GM21447 (cell line): ENCODE results near the gene RDH5.

Experiments used
- ATAC-seq: cut with Tn5 transposase; IDR thresholded peaks from one replicate; pipeline ENCODE4 v1.9.1; 2021; ENCODE audit not compliant: unreplicated experiment

The RDH5 gene

DNA sequence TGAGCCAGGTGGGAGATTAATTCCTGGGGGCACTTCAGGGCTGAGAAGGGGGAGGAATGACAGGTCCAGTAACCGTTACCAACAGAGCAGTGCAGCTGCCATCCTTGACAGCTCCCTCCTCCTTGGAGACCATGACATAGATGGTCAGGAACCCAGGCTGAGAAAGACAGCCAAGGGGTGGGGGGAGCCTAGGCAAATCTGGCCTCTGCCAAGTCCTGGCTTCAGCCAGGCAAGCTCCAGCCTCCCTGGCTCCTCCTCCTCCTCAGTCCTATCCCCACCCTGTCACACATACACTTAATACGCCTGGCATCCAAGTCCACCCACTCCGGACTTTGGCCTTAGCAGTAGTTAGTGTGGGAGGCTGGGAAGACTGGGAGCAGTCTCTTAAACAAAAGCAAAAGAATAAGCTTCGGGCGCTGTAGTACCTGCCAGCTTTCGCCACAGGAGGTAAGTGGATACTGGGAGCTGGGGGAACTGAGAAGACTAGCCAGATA, at the start of gene RDH5:
Gene RDH5, plus strand, starts transcription at position 323 of the 494 bp plus-strand sequence. CDS start 792 bp downstream, outside the sequence.
- no peak for ATAC-seq

DNA sequence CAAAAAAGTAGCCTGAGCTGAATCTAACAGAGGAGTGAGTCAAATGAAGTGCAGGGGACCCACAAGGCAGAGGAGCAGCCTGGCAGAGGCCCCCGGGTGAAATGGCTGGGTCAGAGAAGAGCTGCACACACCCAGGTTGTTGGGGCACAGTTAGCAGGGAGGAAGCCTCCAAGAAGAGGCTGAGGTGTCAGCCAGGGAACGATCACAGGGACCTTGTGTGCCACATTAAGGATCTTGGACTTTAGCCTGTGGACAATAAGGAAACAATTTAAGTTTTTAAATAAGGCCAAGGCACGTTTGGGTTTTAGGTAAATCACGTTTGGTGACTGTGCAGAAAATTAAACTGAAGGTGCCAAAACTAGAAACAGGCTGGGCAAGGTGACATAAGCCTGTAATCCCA, 48.4 kb upstream of the RDH5 start:
- ATAC-seq: no peak

DNA sequence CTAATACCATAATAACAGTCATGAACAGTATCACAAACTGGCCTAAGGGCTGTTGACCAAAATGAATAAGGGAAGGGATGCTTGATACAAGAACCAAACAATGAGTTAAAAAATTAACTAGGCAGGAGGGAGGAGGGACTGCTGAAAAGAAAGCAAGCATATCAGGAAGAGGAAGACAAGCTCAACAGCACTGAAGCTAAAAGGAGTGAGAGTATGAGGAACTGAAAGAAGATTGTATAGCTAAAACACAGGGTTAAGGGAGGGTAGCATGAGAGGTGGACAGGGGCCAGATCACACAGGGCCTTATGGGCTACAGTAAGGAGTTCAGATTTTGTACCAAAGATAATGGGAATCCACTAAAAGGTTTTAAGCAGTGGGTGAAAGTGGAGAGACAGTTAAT, 46.6 kb upstream of the RDH5 start:
- peak; percentile 99 for ATAC-seq

- no peak for ATAC-seq
Observed at GRCh38 chr12:55675666-55676065, 44.5 kb upstream of the RDH5 start.

GRCh38 chr12:55676707-55677106, 43.5 kb upstream of the RDH5 start:
- ATAC-seq: no peak

- ATAC-seq: no peak
Observed at GRCh38 chr12:55679691-55680090, 40.5 kb upstream of the RDH5 start.

DNA sequence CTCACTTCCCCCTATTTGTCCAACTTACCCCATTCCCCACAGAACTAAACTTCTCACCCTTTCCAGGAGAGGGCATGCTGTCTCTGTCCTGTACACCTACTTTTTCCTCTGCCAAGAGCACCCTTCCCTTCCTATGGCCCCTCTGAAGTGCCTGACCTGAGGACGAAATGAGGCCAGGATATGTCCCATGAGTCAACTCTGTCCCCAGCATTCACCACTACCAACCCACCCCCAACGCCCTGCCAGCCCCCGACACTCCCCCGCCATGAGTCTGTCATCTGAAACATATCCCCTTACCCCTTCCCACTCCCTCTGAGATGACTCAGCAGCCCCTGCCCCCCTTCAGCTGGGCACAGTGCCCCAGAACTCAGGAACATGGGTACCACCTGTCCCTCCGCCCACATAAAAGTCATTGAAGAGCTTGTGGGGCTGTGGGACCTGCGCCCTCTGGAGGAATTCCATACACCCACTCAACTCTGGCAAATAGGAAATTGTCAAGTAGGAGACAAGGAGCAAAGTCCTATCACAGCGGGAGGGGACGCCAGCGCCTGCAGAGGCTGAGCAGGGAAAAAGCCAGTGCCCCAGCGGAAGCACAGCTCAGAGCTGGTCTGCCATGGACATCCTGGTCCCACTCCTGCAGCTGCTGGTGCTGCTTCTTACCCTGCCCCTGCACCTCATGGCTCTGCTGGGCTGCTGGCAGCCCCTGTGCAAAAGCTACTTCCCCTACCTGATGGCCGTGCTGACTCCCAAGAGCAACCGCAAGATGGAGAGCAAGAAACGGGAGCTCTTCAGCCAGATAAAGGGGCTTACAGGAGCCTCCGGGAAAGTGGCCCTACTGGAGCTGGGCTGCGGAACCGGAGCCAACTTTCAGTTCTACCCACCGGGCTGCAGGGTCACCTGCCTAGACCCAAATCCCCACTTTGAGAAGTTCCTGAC, 38.8 kb upstream of the RDH5 start:
- no peak for ATAC-seq

- no peak for ATAC-seq
Observed at GRCh38 chr12:55682087-55682796, 38.0 kb upstream of the RDH5 start.

DNA sequence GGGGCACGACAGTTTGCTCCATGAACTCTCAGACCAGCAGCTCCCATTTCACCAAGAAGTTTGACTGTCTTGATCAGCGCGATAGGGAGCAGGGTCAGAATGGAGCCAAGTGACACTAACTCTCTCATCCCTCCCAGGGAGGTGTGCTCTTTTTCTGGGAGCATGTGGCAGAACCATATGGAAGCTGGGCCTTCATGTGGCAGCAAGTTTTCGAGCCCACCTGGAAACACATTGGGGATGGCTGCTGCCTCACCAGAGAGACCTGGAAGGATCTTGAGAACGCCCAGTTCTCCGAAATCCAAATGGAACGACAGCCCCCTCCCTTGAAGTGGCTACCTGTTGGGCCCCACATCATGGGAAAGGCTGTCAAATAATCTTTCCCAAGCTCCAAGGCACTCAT, 36.5 kb upstream of the RDH5 start:
- ATAC-seq: no peak

DNA sequence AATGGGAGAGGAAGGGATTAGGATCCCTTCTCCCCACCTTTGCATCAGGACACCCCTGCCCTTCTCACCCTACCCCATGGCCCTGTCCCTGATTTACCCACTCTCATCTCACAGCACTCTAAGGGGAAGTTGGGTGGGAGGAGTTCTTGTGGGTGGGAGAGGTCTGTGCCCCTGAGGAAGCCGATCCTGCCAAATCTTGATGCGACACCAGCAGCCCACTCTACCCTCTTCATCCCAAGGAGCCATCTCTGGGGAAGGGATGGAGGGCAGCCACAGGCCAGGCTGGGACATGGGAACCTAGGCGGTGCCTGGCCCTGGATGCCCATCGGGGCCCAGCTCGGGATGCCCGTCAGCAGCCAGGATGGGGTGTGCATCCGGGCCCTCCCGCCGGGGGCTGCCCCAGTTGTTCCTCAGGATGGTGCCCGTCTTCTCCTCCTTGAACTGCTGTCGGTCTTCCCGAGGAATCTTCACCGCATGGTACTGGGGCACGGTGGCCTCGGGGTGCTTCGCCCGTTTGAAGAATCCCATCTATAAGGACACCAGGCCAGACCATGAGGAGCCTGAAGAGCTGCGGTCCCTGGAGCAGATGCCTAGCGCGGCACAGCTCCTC, 35.3 kb upstream of the RDH5 start:
- no peak for ATAC-seq

- no peak for ATAC-seq
Observed at GRCh38 chr12:55685671-55686070, 34.5 kb upstream of the RDH5 start.

- ATAC-seq: no peak
Observed at GRCh38 chr12:55686366-55687010, 33.7 kb upstream of the RDH5 start.

DNA sequence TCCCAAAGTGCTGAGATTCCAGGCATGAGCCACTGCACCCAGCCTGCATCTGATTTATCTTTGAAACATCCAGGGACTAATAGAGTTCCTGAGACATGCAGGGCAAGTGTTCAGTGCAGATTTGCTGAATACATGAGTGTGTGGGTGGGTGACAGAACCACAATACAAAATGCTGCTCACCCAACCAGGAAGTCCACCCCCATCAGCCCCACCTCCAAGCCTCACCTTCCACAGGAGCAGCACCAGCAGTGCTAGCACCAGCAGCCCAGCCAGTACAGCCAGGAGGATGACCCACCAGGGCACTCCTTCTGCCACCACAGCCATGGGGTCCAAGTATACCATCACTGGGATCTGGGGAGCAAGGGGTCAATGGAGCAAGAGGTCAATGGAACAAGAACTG, 32.4 kb upstream of the RDH5 start:
- ATAC-seq: no peak

- no peak for ATAC-seq
Observed at GRCh38 chr12:55688716-55689655, 31.2 kb upstream of the RDH5 start.

DNA sequence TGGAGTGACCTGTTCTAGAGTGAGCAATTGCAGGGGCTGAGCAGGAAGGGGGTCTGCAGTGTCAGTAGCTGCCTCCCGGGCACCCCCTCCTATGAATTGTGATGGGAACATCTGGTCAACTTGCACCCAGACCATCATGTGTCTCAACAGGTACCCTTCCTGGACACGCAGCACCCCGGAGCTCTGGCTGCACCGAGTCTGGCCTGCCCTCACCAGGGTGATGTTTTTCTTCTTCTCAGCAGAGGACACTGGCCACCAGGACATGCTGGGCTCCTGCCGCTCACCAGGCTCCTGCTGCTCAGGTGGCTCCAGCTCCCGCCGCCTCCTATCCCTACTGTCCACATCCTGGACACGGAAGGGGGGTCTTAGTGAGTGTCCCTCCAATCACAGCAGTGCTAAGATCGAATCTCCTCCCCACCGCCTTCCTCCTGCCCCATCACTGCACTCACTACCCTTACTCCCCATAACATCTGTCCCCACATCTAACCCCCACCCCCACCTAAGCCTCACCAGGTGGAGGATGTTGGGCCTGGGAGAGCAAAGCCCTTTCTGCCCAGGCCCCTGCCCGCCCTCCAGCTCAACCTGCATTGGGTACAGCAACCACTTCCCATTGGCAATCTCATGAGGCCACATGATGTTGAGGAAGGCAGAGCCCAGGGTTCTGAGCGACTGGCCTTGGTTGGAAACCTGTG, 27.4 kb upstream of the RDH5 start:
- ATAC-seq: no peak

DNA sequence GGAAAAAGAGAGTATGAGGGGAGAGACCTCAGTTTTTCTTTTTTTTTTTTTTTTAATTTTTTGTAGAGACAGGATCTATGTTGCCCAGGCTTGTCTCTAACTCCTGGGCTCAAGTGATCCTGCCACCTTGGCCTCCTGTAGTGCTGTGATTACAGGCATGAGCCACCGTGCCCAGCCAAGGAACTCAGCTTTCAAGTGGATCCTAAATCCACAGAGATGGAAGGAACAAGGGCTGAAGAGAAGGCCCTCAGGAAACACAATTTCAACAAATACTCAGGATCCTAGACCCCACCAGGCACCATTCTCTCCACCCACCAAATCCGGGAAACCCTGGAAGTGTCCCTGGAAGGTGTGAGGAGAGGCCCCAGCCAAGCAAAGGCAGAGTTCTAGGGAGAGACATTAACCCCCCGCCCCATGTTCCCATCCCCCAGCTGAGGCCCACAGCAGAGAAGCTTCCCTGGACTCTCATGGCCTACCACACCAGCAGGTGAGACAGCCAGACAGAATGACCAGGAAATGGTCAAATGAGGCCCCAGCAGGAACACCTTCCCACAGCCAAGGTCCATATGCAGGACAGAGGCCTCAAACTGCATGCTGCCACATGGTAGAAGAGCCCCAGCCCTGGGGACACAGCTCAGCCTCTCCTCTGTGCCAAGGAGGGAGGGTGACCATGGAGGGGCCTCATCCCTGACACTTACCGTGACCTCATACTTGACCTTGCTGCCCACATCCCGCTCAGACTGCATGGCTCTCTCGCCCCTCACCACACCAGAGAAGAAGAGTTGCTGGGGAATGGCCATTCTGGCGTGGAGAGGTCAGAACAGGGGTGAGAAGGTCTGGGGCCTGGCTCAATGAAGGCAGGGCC, 26.6 kb upstream of the RDH5 start:
- no peak for ATAC-seq

GRCh38 chr12:55694188-55694515, 26.0 kb upstream of the RDH5 start:
- ATAC-seq: no peak

DNA sequence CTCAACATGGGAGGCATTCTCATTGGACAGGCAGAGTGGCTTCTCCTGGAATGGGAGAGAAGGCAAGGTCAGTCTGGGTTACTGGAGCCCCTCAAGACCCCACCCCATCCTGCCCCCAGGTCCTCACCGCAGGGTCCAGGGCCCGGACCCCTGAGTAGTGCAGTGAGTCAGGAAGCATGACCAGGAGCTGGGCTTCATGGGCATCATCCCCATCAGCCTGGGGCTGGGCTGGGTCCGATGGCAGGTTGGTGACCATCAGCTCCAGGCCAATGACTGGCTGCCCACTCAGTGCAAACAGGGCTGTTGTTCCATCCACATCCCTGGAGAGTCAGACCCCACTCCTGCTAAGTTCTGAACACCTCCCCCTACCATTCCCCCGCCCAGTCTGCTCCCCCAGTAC, 25.5 kb upstream of the RDH5 start:
- ATAC-seq: no peak

DNA sequence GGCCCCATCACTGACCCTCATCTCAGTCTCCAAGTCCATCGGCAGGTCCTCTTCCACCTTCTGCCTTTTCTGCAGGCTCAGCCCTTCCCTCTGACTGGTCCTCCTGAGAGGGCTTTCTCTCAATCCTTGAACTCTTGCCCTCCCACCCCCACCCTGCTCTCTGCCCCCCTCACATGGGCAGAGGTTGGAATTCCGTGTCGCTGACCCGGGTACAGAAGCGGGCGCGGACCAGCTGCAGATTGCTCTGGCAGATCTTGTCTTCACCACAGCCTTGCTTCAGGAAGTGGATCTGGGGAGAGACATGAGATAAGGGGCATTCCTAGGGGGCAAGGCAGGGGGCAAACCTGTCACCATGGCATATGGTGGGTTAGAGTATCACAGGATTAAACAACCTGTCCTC, 24.8 kb upstream of the RDH5 start:
- ATAC-seq: no peak
